OCI-LY1 (cell line): ENCODE data around the gene NEK6.

Source experiments
- EZH2 ChIP-seq: fragments of 200-600 bp; sonication (generic), shearing (Covaris generic); IDR thresholded peaks from 2 replicates; pipeline ENCODE4 v1.8.0; 2017; ENCODE audit warnings: borderline replicate concordance, mixed run types, mild to moderate bottlenecking, antibody characterized with exemption, low read length, moderate library complexity, mixed read lengths
- TF ChIP-seq, protein P1 (sequence below): fragments of 200-600 bp; sonication (generic), shearing (Covaris generic); IDR thresholded peaks from 2 replicates; pipeline ENCODE4 v1.5.1; 2017; ENCODE audit warnings: mild to moderate bottlenecking, antibody characterized with exemption, low read length, moderate library complexity, mixed read lengths

DNA sequence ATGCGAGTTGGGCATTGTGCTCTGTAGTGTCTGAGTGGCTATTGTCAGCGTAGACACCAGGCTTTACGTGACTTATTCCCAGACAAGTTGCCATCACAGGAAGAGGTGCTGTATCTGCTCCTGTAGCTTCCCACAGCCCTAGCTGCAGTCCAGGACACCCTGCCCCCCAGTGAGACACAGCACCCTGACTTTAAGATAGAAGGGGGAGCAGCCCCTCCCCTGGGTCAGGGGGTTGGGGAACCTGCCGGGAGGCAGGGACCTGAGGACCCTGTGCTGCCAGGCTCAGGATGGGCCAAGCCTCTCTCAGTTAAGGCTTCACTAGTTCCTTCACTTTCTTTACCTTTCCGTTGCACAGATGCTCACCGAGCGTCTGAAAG is 75.4 kb downstream of the NEK6 start:
- TF ChIP-seq, protein P1, sequence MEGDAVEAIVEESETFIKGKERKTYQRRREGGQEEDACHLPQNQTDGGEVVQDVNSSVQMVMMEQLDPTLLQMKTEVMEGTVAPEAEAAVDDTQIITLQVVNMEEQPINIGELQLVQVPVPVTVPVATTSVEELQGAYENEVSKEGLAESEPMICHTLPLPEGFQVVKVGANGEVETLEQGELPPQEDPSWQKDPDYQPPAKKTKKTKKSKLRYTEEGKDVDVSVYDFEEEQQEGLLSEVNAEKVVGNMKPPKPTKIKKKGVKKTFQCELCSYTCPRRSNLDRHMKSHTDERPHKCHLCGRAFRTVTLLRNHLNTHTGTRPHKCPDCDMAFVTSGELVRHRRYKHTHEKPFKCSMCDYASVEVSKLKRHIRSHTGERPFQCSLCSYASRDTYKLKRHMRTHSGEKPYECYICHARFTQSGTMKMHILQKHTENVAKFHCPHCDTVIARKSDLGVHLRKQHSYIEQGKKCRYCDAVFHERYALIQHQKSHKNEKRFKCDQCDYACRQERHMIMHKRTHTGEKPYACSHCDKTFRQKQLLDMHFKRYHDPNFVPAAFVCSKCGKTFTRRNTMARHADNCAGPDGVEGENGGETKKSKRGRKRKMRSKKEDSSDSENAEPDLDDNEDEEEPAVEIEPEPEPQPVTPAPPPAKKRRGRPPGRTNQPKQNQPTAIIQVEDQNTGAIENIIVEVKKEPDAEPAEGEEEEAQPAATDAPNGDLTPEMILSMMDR = no peak
- no peak for TF ChIP-seq EZH2
